ENCODE data around the gene ZGLP1. TPM values are rescaled to one million over a fixed set of nuclear protein-coding genes. Genes with fewer than 3 reads are reported as not detected.
A peak's percentile ranks its signal among the peaks of the same experiment; 100 is the strongest.

ZGLP1 gene
- total and polyA plus RNA-seq, 2 of the 13 experiments (the other 11 are each of a cell fraction or from before 2014, with no cell fraction given) = 2.4 to 3.0 TPM

DNA sequence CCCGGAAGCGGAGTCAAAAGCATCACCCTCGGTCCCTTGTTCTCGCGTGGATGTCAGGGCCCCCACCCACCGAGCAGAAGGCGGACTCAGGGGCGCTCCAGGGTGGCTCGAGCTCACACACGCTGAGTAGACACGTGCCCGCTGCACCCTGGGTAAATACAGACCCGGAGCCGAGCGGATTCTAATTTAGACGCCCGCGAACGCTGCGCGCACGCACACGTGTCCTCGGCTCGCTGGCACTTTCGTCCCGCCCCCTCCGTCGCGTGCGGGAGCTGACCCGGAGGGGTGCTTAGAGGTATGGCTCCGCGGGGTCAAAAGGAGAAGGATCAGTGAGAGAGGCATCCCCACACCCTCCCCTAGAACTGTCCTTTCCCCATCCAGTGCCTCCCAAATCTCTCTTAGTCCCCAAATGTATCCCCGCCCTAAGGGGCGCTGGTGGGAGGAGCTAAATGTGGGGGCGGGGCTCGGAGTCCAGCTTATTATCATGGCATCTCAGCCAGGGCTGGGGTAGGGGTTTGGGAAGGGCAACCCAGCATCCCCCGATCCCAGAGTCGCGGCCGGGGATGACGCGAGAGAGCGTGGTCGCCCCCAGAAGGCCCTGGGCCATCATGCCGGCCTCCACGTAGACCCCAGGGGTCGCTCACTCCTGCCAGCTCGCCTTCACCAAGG lies 20.3 kb downstream of the ZGLP1 start (continued):
- TF ChIP-seq ZBTB3 (CRISPR knock-in tag; IDR thresholded peaks at IDR 0.05; ENCODE audit: borderline replicate concordance, low read depth) (0 out of 2 replicates have a peak, but pooled peaks have one; percentile 4), NPAS2 (CRISPR knock-in tag; IDR thresholded peaks at IDR 0.05; ENCODE audit: borderline replicate concordance) (0 out of 2 replicates have a peak, but pooled peaks have one; percentile 73), FOXC1 (CRISPR knock-in tag; IDR thresholded peaks at IDR 0.05; ENCODE audit: borderline replicate concordance) (peak; percentile 54; the same call in 1 of the 2 replicates), DNMT3B (CRISPR knock-in tag; conservative IDR thresholded peaks at IDR 0.05) (0 out of 2 replicates have a peak, but pooled peaks have one; percentile 57), EEA1 (CRISPR knock-in tag; IDR thresholded peaks at IDR 0.05; ENCODE audit: borderline replicate concordance) (peak; percentile 69; the same call in 1 of the 2 replicates), ZNF746 (CRISPR knock-in tag; IDR thresholded peaks at IDR 0.05) (0 out of 2 replicates have a peak, but pooled peaks have one; percentile 62), ZFX (CRISPR knock-in tag; IDR thresholded peaks at IDR 0.05; ENCODE audit: low read depth) (peak; percentile 17; the same call in 1 of the 2 replicates), ZNF274 (CRISPR knock-in tag; IDR thresholded peaks at IDR 0.05) (no peak; the same call in 1 of the 2 replicates), NFE2L1 (CRISPR knock-in tag; IDR thresholded peaks at IDR 0.05; ENCODE audit: borderline replicate concordance) (no peak), KLF15 (CRISPR knock-in tag; IDR thresholded peaks at IDR 0.05; ENCODE audit: borderline replicate concordance) (0 out of 2 replicates have a peak, but pooled peaks have one; percentile 73), BCL6 (CRISPR knock-in tag; IDR thresholded peaks at IDR 0.05) (no peak), MYC (CRISPR knock-in tag; IDR thresholded peaks at IDR 0.05; ENCODE audit: borderline replicate concordance) (peak; percentile 83), MED1 (CRISPR knock-in tag; IDR thresholded peaks at IDR 0.05) (0 out of 2 replicates have a peak, but pooled peaks have one; percentile 27), ZNF629 (CRISPR knock-in tag; conservative IDR thresholded peaks at IDR 0.05) (no peak), ZNF737 (CRISPR knock-in tag; IDR thresholded peaks at IDR 0.05; ENCODE audit: borderline replicate concordance) (no peak)
- TF ChIP-seq, protein P1, sequence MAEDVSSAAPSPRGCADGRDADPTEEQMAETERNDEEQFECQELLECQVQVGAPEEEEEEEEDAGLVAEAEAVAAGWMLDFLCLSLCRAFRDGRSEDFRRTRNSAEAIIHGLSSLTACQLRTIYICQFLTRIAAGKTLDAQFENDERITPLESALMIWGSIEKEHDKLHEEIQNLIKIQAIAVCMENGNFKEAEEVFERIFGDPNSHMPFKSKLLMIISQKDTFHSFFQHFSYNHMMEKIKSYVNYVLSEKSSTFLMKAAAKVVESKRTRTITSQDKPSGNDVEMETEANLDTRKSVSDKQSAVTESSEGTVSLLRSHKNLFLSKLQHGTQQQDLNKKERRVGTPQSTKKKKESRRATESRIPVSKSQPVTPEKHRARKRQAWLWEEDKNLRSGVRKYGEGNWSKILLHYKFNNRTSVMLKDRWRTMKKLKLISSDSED (CRISPR knock-in tag; IDR thresholded peaks at IDR 0.05) = no peak
- TF ChIP-seq, protein P2, sequence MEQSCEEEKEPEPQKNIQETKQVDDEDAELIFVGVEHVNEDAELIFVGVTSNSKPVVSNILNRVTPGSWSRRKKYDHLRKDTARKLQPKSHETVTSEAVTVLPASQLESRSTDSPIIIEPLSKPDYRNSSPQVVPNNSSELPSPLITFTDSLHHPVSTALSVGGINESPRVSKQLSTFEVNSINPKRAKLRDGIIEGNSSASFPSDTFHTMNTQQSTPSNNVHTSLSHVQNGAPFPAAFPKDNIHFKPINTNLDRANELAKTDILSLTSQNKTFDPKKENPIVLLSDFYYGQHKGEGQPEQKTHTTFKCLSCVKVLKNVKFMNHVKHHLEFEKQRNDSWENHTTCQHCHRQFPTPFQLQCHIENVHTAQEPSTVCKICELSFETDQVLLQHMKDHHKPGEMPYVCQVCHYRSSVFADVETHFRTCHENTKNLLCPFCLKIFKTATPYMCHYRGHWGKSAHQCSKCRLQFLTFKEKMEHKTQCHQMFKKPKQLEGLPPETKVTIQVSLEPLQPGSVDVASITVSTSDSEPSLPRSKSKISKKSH (CRISPR knock-in tag; IDR thresholded peaks at IDR 0.05; ENCODE audit: borderline replicate concordance) = peak; percentile 56; the same call in 1 of the 2 replicates
- TF ChIP-seq, protein P3, sequence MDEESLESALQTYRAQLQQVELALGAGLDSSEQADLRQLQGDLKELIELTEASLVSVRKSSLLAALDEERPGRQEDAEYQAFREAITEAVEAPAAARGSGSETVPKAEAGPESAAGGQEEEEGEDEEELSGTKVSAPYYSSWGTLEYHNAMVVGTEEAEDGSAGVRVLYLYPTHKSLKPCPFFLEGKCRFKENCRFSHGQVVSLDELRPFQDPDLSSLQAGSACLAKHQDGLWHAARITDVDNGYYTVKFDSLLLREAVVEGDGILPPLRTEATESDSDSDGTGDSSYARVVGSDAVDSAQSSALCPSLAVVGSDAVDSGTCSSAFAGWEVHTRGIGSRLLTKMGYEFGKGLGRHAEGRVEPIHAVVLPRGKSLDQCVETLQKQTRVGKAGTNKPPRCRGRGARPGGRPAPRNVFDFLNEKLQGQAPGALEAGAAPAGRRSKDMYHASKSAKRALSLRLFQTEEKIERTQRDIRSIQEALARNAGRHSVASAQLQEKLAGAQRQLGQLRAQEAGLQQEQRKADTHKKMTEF (CRISPR knock-in tag; IDR thresholded peaks at IDR 0.05) = 0 out of 2 replicates have a peak, but pooled peaks have one; percentile 24
- TF ChIP-seq, protein P4, sequence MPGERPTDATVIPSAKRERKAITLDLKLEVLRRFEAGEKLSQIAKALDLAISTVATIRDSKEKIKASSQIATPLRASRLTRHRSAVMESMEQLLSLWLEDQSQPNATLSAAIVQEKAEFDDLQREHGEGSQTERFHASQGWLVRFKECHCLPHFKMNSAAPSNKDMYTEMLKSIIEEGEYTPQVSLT (CRISPR knock-in tag; IDR thresholded peaks at IDR 0.05; ENCODE audit: borderline replicate concordance, low read depth) = peak; percentile 46; the same call in 1 of the 2 replicates
- TF ChIP-seq, protein P5, sequence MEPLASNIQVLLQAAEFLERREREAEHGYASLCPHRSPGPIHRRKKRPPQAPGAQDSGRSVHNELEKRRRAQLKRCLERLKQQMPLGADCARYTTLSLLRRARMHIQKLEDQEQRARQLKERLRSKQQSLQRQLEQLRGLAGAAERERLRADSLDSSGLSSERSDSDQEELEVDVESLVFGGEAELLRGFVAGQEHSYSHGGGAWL (CRISPR knock-in tag; IDR thresholded peaks at IDR 0.05) = peak; percentile 54
- TF ChIP-seq, protein P6, sequence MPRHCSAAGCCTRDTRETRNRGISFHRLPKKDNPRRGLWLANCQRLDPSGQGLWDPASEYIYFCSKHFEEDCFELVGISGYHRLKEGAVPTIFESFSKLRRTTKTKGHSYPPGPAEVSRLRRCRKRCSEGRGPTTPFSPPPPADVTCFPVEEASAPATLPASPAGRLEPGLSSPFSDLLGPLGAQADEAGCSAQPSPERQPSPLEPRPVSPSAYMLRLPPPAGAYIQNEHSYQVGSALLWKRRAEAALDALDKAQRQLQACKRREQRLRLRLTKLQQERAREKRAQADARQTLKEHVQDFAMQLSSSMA (CRISPR knock-in tag; IDR thresholded peaks at IDR 0.05) = 0 out of 2 replicates have a peak, but pooled peaks have one; percentile 59

Data from HepG2 (cell line).